Lower lobe of right lung (tissue), 2 donors: ENCODE results near the gene SLC39A5. TPM values are rescaled to one million over a fixed set of nuclear protein-coding genes. Genes with fewer than 3 reads are reported as not detected.
A peak's percentile ranks its signal among the peaks of the same experiment; 100 is the strongest.
"Not testable (repeated sequence)": the region's sequence is repeated elsewhere in the genome, so short reads cannot be mapped to it uniquely, and the experiment has no call there.

Experiments used
- ATAC-seq, 2 donors: fragments of 200-7000 bp; cut with Tn5 transposase; one replicate each; pipeline ENCODE4 v1.9.1; 2020 to 2022; ENCODE audit warnings: mild to moderate bottlenecking in 2 of 2, moderate library complexity in 2 of 2
- DNase-seq: peaks from one replicate; pipeline ENCODE4 v3.0.0-alpha.2; 2020
- H3K27ac ChIP-seq: fragments of 200-600 bp; one replicate; pipeline ENCODE4 v1.8.0; 2022
- H3K27me3 ChIP-seq: fragments of 200-600 bp; one replicate; pipeline ENCODE4 v1.8.0; 2022; ENCODE audit warnings: low read depth
- H3K36me3 ChIP-seq: fragments of 200-600 bp; one replicate; pipeline ENCODE4 v1.8.0; 2022; ENCODE audit warnings: mild to moderate bottlenecking
- H3K4me1 ChIP-seq: fragments of 200-600 bp; one replicate; pipeline ENCODE4 v1.8.0; 2022
- H3K4me3 ChIP-seq: fragments of 200-600 bp; one replicate; pipeline ENCODE4 v1.8.0; 2022; ENCODE audit warnings: mild to moderate bottlenecking
- H3K9me3 ChIP-seq: fragments of 200-600 bp; one replicate; pipeline ENCODE4 v1.8.0; 2022
- intact Hi-C: fragments of 100-400 bp; cut with DNase I; formaldehyde crosslinking; loops from one replicate; pipeline ENCODE4 v1.11.0; 2022
- total RNA-seq: library from RNA; stranded (reverse); fragmentation: NEBNext Ultra II Directional; extraction: Animal tissue kit (Norgen Biotek cat#: 25700); gene quantifications from one replicate; pipeline ENCODE4 v1.2.1, GENCODE V29; 2021
- TF ChIP-seq, protein P1 (sequence below): fragments of 200-600 bp; IDR thresholded peaks from one replicate; pipeline ENCODE4 v1.8.0; 2022; ENCODE audit warnings: antibody characterized with exemption, mild to moderate bottlenecking
- donor health status: DM: no; HTN: yes; CAD: no; lungs with severe emphysema.

The SLC39A5 gene
- total RNA-seq, 1 donor from 2014 or later: not detected

DNA sequence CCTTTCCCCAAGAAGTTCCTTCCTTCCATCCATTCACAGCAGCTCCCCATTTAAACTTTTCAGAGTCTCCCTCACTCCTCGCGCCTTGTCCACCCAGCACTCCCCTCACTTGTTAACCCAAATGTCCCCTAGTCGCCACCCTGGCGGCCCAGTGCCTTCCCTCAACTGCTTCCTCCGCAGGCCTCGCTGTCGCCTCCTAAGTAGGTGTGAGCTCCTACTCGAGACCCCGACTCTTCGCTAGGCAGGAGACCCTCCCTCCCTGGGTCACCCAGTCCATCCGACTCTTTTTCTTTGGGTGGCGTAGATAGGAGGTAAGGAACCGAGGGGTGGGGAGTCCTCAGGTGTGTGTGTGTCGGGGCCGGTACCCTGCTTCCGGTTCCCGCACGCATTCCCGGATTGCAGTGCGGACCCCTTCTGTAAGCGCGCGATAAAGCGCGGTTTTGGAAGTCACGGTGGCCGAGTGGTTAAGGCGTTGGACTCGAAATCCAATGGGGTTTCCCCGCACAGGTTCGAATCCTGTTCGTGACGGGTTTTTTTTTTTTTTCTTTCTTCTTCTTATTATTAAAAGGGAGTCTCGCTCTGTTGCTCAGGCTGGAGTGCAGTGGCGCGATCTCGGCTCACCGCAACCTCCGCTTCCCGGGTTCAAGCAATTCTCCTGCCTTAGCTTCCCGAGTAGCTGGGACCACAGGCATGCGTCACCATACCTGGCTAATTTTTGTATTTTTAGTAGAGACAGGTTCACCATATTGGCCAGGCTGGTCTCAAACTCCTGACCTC lies 39.7 kb upstream of the SLC39A5 start:
- no peaks in the 10 kb centered on the region for H3K9me3 ChIP-seq
- H3K27me3 ChIP-seq: no peaks in the 10 kb centered on the region
- H3K4me3 ChIP-seq: peak overlapping the region; percentile 85
- intact Hi-C loops: no loop called here
- DNase-seq (peak; percentile 83), ATAC-seq (peak; percentile 82 to 83)
- TF ChIP-seq, protein P1, sequence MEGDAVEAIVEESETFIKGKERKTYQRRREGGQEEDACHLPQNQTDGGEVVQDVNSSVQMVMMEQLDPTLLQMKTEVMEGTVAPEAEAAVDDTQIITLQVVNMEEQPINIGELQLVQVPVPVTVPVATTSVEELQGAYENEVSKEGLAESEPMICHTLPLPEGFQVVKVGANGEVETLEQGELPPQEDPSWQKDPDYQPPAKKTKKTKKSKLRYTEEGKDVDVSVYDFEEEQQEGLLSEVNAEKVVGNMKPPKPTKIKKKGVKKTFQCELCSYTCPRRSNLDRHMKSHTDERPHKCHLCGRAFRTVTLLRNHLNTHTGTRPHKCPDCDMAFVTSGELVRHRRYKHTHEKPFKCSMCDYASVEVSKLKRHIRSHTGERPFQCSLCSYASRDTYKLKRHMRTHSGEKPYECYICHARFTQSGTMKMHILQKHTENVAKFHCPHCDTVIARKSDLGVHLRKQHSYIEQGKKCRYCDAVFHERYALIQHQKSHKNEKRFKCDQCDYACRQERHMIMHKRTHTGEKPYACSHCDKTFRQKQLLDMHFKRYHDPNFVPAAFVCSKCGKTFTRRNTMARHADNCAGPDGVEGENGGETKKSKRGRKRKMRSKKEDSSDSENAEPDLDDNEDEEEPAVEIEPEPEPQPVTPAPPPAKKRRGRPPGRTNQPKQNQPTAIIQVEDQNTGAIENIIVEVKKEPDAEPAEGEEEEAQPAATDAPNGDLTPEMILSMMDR: no peak
- H3K27ac ChIP-seq: peak overlapping the region; percentile 93
- peaks cover 19% of the 10 kb centered on the region for H3K36me3 ChIP-seq
- peaks cover 29% of the 10 kb centered on the region for H3K4me1 ChIP-seq

GRCh38 chr12:56190695-56191155 lies 39.1 kb upstream of the SLC39A5 start:
- ATAC-seq: no peak
- peak overlapping the region; percentile 85 for H3K4me3 ChIP-seq
- intact Hi-C loops: no loop called here

GRCh38 chr12:56192582-56192981 lies 37.3 kb upstream of the SLC39A5 start:
- no peaks in the 10 kb centered on the region for H3K36me3 ChIP-seq
- no peak overlapping the region for H3K27ac ChIP-seq
- peaks cover 20% of the 10 kb centered on the region for H3K4me1 ChIP-seq
- no peaks in the 10 kb centered on the region for H3K27me3 ChIP-seq
- H3K9me3 ChIP-seq: no peaks in the 10 kb centered on the region
- H3K4me3 ChIP-seq: no peak overlapping the region
- ATAC-seq (no peak), DNase-seq (no peak)
- intact Hi-C loops: no loop called here
- TF ChIP-seq, protein P1: no peak

More at GRCh38 chr12:56190695-56191155, 39.1 kb upstream of the SLC39A5 start:
- H3K9me3 ChIP-seq: no peaks in the 10 kb centered on the region
- TF ChIP-seq, protein P1: no peak
- H3K27me3 ChIP-seq: no peaks in the 10 kb centered on the region
- H3K36me3 ChIP-seq: peaks cover 13% of the 10 kb centered on the region
- no peak for DNase-seq
- peak overlapping the region; percentile 93 for H3K27ac ChIP-seq
- peaks cover 29% of the 10 kb centered on the region for H3K4me1 ChIP-seq

GRCh38 chr12:56193025-56193578 lies 36.7 kb upstream of the SLC39A5 start:
- no peak overlapping the region for H3K27ac ChIP-seq
- H3K4me1 ChIP-seq: peaks cover 14% of the 10 kb centered on the region
- no peaks in the 10 kb centered on the region for H3K27me3 ChIP-seq
- H3K9me3 ChIP-seq: no peaks in the 10 kb centered on the region
- ATAC-seq (peak in 1 of 2 donors; percentile 28), DNase-seq (no peak)
- H3K36me3 ChIP-seq: no peaks in the 10 kb centered on the region
- H3K4me3 ChIP-seq: no peak overlapping the region
- TF ChIP-seq, protein P1: peak; percentile 85
- intact Hi-C loops: no loop called here

DNA sequence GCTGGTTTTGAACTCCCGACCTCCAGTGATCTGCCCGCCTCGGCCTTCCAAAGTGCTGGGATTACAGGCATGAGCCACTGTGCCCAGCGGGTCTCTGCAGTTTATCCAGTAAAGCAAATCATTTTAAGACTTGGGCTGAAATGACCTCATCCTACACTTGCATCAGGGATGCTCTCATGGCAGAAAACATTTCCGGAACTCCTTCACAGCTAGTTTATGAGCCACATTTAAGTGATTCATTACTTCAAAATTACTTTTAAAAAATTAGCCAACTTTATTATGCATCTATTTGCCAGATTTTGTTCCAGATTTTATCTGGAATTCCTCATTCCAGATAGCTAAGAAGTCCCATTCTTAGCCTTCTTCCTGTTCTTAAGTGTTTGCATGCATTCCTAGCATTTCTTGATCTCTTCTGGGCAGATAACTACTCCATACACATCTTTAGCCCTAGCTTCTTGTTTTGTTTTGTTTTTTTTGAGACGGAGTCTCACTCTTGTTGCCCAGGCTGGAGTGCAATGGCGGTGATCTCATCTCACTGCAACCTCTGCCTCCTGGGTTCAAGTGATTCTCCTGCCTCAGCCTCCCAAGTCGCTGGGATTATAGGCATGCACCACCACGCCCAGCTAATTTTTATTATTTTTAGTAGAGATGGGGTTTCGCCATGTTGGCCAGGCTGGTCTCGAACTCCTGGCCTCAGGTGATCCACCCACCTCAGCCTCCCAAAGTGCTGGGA lies 32.9 kb upstream of the SLC39A5 start:
- H3K27me3 ChIP-seq, H3K36me3 ChIP-seq, H3K4me1 ChIP-seq, H3K9me3 ChIP-seq, DNase-seq, H3K4me3 ChIP-seq, intact Hi-C loops: not testable (repeated sequence)
- peak overlapping the region; percentile 36 for H3K27ac ChIP-seq
- peak; percentile 58 to 76 for ATAC-seq
